T-helper 17 cell (primary cell): ENCODE measurements around the gene LDLRAP1. TPM values are rescaled to one million over a fixed set of nuclear protein-coding genes. Genes with fewer than 3 reads are reported as not detected.

Experiments used
- ATAC-seq: fragments of 150-1000 bp; cut with Tn5 transposase; 2 replicates; pipeline ENCODE4 v1.10.0; 2021; ENCODE audit warnings: mild to moderate bottlenecking, moderate library complexity
- DNase-seq, 3 donors: peaks; one replicate each; pipeline versions ENCODE4 v3.0.0 to v3.0.0-alpha.2; 2020 to 2021
- H3K9me3 ChIP-seq: one replicate; pipeline ENCODE4 v1.7.0; 2013; ENCODE audit warnings: low read length, mild to moderate bottlenecking; ENCODE audit not compliant: control insufficient read depth, poor library complexity, severe bottlenecking
- H3K27ac Mint-ChIP-seq: one replicate; pipeline ENCODE4 v1.8.0; 2022; ENCODE audit warnings: mild to moderate bottlenecking, moderate library complexity, mixed read lengths
- H3K27me3 Mint-ChIP-seq: one replicate; pipeline ENCODE4 v1.8.0; 2022; ENCODE audit warnings: mixed read lengths
- H3K36me3 Mint-ChIP-seq: one replicate; pipeline ENCODE4 v1.8.0; 2022; ENCODE audit warnings: low read depth, mixed read lengths
- H3K4me1 Mint-ChIP-seq: one replicate; pipeline ENCODE4 v1.8.0; 2022; ENCODE audit warnings: mild to moderate bottlenecking, mixed read lengths
- H3K4me3 Mint-ChIP-seq: one replicate; pipeline ENCODE4 v1.8.0; 2022; ENCODE audit warnings: mild to moderate bottlenecking, moderate library complexity, mixed read lengths
- total RNA-seq, 4 donors: library from RNA in 2 of 4; stranded (reverse) in 2 of 4; gene quantifications; one replicate each; pipeline ENCODE4 v1.2.3 and lab custom pipeline; 2022 to 2026

LDLRAP1 gene
- total RNA-seq, 2 donors from 2014 or later, result 90.3 to 96.6 TPM

- H3K4me3 Mint-ChIP-seq, result peak overlapping the region; percentile 94
- ATAC-seq (no peak), DNase-seq (no peak)
- no peaks in the 10 kb centered on the region for H3K9me3 ChIP-seq
- H3K27me3 Mint-ChIP-seq, result no peaks in the 10 kb centered on the region
- H3K4me1 Mint-ChIP-seq, result peaks cover 34% of the 10 kb centered on the region
- H3K36me3 Mint-ChIP-seq, result no peaks in the 10 kb centered on the region
- peak overlapping the region; percentile 29 for H3K27ac Mint-ChIP-seq
Measured at GRCh38 chr1:25543005-25543424, 391 bp upstream of the LDLRAP1 start.

GRCh38 chr1:25544243-25544764 lies 898 bp downstream of the LDLRAP1 start:
- H3K27ac Mint-ChIP-seq, result peak overlapping the region; percentile 88
- H3K9me3 ChIP-seq, result no peaks in the 10 kb centered on the region
- DNase-seq (no peak), ATAC-seq (peak; percentile 10)
- peak overlapping the region; percentile 94 for H3K4me3 Mint-ChIP-seq
- no peaks in the 10 kb centered on the region for H3K27me3 Mint-ChIP-seq
- H3K4me1 Mint-ChIP-seq, result peaks cover 35% of the 10 kb centered on the region
- no peaks in the 10 kb centered on the region for H3K36me3 Mint-ChIP-seq

- Mint-ChIP-seq H3K27ac (peak overlapping the region; percentile 88), H3K4me1 (peaks cover 40% of the 10 kb centered on the region), H3K27me3 (no peaks in the 10 kb centered on the region), H3K36me3 (no peaks in the 10 kb centered on the region), H3K4me3 (peak overlapping the region; percentile 94)
- no peaks in the 10 kb centered on the region for H3K9me3 ChIP-seq
- ATAC-seq (no peak), DNase-seq (no peak)
Measured at GRCh38 chr1:25544819-25545218, 1.4 kb downstream of the LDLRAP1 start.

- H3K9me3 ChIP-seq, result no peaks in the 10 kb centered on the region
- DNase-seq, result no peak
- Mint-ChIP-seq H3K36me3 (no peaks in the 10 kb centered on the region), H3K4me1 (peaks cover 50% of the 10 kb centered on the region), H3K27me3 (no peaks in the 10 kb centered on the region), H3K4me3 (peak overlapping the region; percentile 94), H3K27ac (peak overlapping the region; percentile 88)
- no peak for ATAC-seq
Measured at GRCh38 chr1:25545767-25546166, 2.4 kb downstream of the LDLRAP1 start.

GRCh38 chr1:25546193-25546592 lies 2.8 kb downstream of the LDLRAP1 start:
- Mint-ChIP-seq H3K36me3 (no peaks in the 10 kb centered on the region), H3K27ac (peak overlapping the region; percentile 88), H3K27me3 (no peaks in the 10 kb centered on the region), H3K4me1 (peaks cover 54% of the 10 kb centered on the region), H3K4me3 (peak overlapping the region; percentile 94)
- no peaks in the 10 kb centered on the region for H3K9me3 ChIP-seq
- no peak for DNase-seq
- ATAC-seq, result no peak

GRCh38 chr1:25548601-25549000 lies 5.2 kb downstream of the LDLRAP1 start:
- Mint-ChIP-seq H3K27me3 (no peaks in the 10 kb centered on the region), H3K36me3 (no peaks in the 10 kb centered on the region), H3K27ac (peak overlapping the region; percentile 87), H3K4me3 (peak overlapping the region; percentile 86), H3K4me1 (peaks cover 69% of the 10 kb centered on the region)
- DNase-seq, result no peak
- ATAC-seq, result no peak
- H3K9me3 ChIP-seq, result no peaks in the 10 kb centered on the region

GRCh38 chr1:25549273-25550154 lies 6.1 kb downstream of the LDLRAP1 start:
- DNase-seq (peak; percentile 44 to 67 (median 49)), ATAC-seq (peak; percentile 99)
- peak overlapping the region; percentile 86 for H3K4me3 Mint-ChIP-seq
- H3K36me3 Mint-ChIP-seq, result no peaks in the 10 kb centered on the region
- H3K27me3 Mint-ChIP-seq, result no peaks in the 10 kb centered on the region
- H3K27ac Mint-ChIP-seq, result peak overlapping the region; percentile 87
- H3K9me3 ChIP-seq, result no peaks in the 10 kb centered on the region
- peaks cover 74% of the 10 kb centered on the region for H3K4me1 Mint-ChIP-seq

GRCh38 chr1:25550155-25550506 lies 6.7 kb downstream of the LDLRAP1 start:
- no peaks in the 10 kb centered on the region for H3K27me3 Mint-ChIP-seq
- H3K4me1 Mint-ChIP-seq, result peaks cover 73% of the 10 kb centered on the region
- H3K9me3 ChIP-seq, result no peaks in the 10 kb centered on the region
- no peak for DNase-seq
- peak overlapping the region; percentile 86 for H3K4me3 Mint-ChIP-seq
- H3K36me3 Mint-ChIP-seq, result no peaks in the 10 kb centered on the region
- no peak for ATAC-seq
- H3K27ac Mint-ChIP-seq, result peak overlapping the region; percentile 87

GRCh38 chr1:25550683-25551310 lies 7.4 kb downstream of the LDLRAP1 start:
- ATAC-seq (no peak), DNase-seq (no peak)
- peaks cover 71% of the 10 kb centered on the region for H3K4me1 Mint-ChIP-seq
- peak overlapping the region; percentile 86 for H3K4me3 Mint-ChIP-seq
- no peaks in the 10 kb centered on the region for H3K27me3 Mint-ChIP-seq
- H3K9me3 ChIP-seq, result no peaks in the 10 kb centered on the region
- H3K36me3 Mint-ChIP-seq, result no peaks in the 10 kb centered on the region
- peak overlapping the region; percentile 87 for H3K27ac Mint-ChIP-seq

- peak overlapping the region; percentile 57 for H3K4me3 Mint-ChIP-seq
- DNase-seq, result no peak
- peaks cover 76% of the 10 kb centered on the region for H3K4me1 Mint-ChIP-seq
- H3K27ac Mint-ChIP-seq, result peak overlapping the region; percentile 87
- peaks cover 2% of the 10 kb centered on the region for H3K36me3 Mint-ChIP-seq
- ATAC-seq, result no peak
- no peaks in the 10 kb centered on the region for H3K9me3 ChIP-seq
- H3K27me3 Mint-ChIP-seq, result no peaks in the 10 kb centered on the region
Measured at GRCh38 chr1:25553749-25554429, 10.5 kb downstream of the LDLRAP1 start.

- Mint-ChIP-seq H3K36me3 (peaks cover 2% of the 10 kb centered on the region), H3K27me3 (no peaks in the 10 kb centered on the region), H3K4me1 (peaks cover 79% of the 10 kb centered on the region), H3K27ac (peak overlapping the region; percentile 87), H3K4me3 (no peak overlapping the region)
- H3K9me3 ChIP-seq, result no peaks in the 10 kb centered on the region
- DNase-seq, result no peak
- no peak for ATAC-seq
Measured at GRCh38 chr1:25554430-25554780, 11.0 kb downstream of the LDLRAP1 start.

GRCh38 chr1:25554886-25555752 lies 11.7 kb downstream of the LDLRAP1 start:
- Mint-ChIP-seq H3K27me3 (no peaks in the 10 kb centered on the region), H3K36me3 (peaks cover 2% of the 10 kb centered on the region), H3K4me3 (peak overlapping the region; percentile 43), H3K4me1 (peaks cover 75% of the 10 kb centered on the region), H3K27ac (peak overlapping the region; percentile 87)
- no peaks in the 10 kb centered on the region for H3K9me3 ChIP-seq
- DNase-seq, result no peak
- ATAC-seq, result no peak
